GM12891 (cell line): ENCODE results near the gene GPR39.
"Not testable (repeated sequence)": the region's sequence is repeated elsewhere in the genome, so short reads cannot be mapped to it uniquely, and the experiment has no call there.

Source experiments
- DNase-seq: peaks from one replicate; pipeline ENCODE4 v3.0.0; 2011; ENCODE audit warnings: low spot score; ENCODE audit not compliant: insufficient read length
- FAIRE-seq: peaks from 2 replicates; lab custom pipeline; 2011; peaks lifted over from hg19 to GRCh38; lab: Jason Lieb, UNC
- PAX5 ChIP-seq: IDR thresholded peaks from 2 replicates; pipeline ENCODE4 v1.6.1; 2011; ENCODE audit warnings: low read length, moderate library complexity, mild to moderate bottlenecking; ENCODE audit not compliant: insufficient read depth, severe bottlenecking
- POLR2A ChIP-seq: IDR thresholded peaks from 2 replicates; pipeline ENCODE4 v1.6.1; 2011; ENCODE audit warnings: low read depth, low read length, control low read depth
- POLR2AphosphoS5 ChIP-seq: IDR thresholded peaks from 2 replicates; pipeline ENCODE4 v1.6.1; 2011; ENCODE audit warnings: low read depth, low read length, control low read depth
- POU2F2 ChIP-seq: IDR thresholded peaks from 2 replicates; pipeline ENCODE4 v1.6.1; 2011; ENCODE audit warnings: low read depth, mild to moderate bottlenecking, control low read depth, low read length, moderate library complexity
- SPI1 ChIP-seq: IDR thresholded peaks from 2 replicates; pipeline ENCODE4 v1.6.1; 2011; ENCODE audit warnings: low read depth, low read length, control low read depth
- TAF1 ChIP-seq: IDR thresholded peaks from 2 replicates; pipeline ENCODE4 v1.6.1; 2011; ENCODE audit warnings: low read depth, low read length, control low read depth

Gene GPR39

GRCh38 chr2:132387126-132387525 is 29.5 kb upstream of the GPR39 start:
- DNase-seq (no peak), FAIRE-seq (no peak)
- TF ChIP-seq TAF1 (no peak), POLR2AphosphoS5 (no peak), POLR2A (no peak), POU2F2 (no peak)

- DNase-seq (no peak), FAIRE-seq (no peak)
- no peak for TF ChIP-seq SPI1
- TF ChIP-seq POLR2AphosphoS5, result no peak
- no peak for TF ChIP-seq PAX5
- no peak for TF ChIP-seq TAF1
- TF ChIP-seq POU2F2, result no peak
- no peak for TF ChIP-seq POLR2A
Measured at GRCh38 chr2:132390076-132390475, 26.5 kb upstream of the GPR39 start.

GRCh38 chr2:132391378-132391777 is 25.2 kb upstream of the GPR39 start:
- FAIRE-seq (no peak), DNase-seq (no peak)
- no peak for TF ChIP-seq PAX5
- TF ChIP-seq POU2F2, result no peak
- no peak for TF ChIP-seq POLR2AphosphoS5
- TF ChIP-seq SPI1, result no peak
- no peak for TF ChIP-seq TAF1
- no peak for TF ChIP-seq POLR2A

- no peak for FAIRE-seq
- DNase-seq, result no peak
- no peak for TF ChIP-seq TAF1
- no peak for TF ChIP-seq POLR2A
- TF ChIP-seq PAX5, result no peak
- no peak for TF ChIP-seq POLR2AphosphoS5
- no peak for TF ChIP-seq POU2F2
- TF ChIP-seq SPI1, result no peak
Measured at GRCh38 chr2:132392221-132392620, 24.4 kb upstream of the GPR39 start.

- TF ChIP-seq POLR2AphosphoS5 (no peak), PAX5 (no peak), POLR2A (no peak), SPI1 (no peak)
- DNase-seq (no peak), FAIRE-seq (no peak)
Measured at GRCh38 chr2:132392879-132393278, 23.7 kb upstream of the GPR39 start.

GRCh38 chr2:132397042-132397441 is 19.6 kb upstream of the GPR39 start:
- DNase-seq, FAIRE-seq: not testable (repeated sequence)

- no peak for DNase-seq
- FAIRE-seq, result no peak
- TF ChIP-seq POU2F2 (no peak), SPI1 (no peak), POLR2AphosphoS5 (no peak), POLR2A (no peak), PAX5 (no peak), TAF1 (no peak)
Measured at GRCh38 chr2:132400169-132400900, 16.3 kb upstream of the GPR39 start.

- DNase-seq, result no peak
- TF ChIP-seq POU2F2, result no peak
- FAIRE-seq, result no peak
Measured at GRCh38 chr2:132400901-132401240, 15.7 kb upstream of the GPR39 start.

- no peak for FAIRE-seq
- no peak for DNase-seq
- TF ChIP-seq TAF1 (no peak), PAX5 (no peak), POLR2AphosphoS5 (no peak), POLR2A (no peak), SPI1 (no peak)
Measured at GRCh38 chr2:132401326-132401725, 15.3 kb upstream of the GPR39 start.

GRCh38 chr2:132403146-132403545 is 13.5 kb upstream of the GPR39 start:
- no peak for FAIRE-seq
- no peak for TF ChIP-seq POU2F2
- TF ChIP-seq POLR2A, result no peak
- no peak for TF ChIP-seq POLR2AphosphoS5
- no peak for TF ChIP-seq TAF1
- no peak for TF ChIP-seq PAX5
- no peak for TF ChIP-seq SPI1

More at GRCh38 chr2:132403146-132403545, 13.5 kb upstream of the GPR39 start:
- no peak for DNase-seq
